ENCODE data around the gene TRIM17.
A peak's percentile ranks its signal among the peaks of the same experiment; 100 is the strongest.
"Not testable (repeated sequence)": the region's sequence is repeated elsewhere in the genome, so short reads cannot be mapped to it uniquely, and the experiment has no call there.

Gene TRIM17

DNA sequence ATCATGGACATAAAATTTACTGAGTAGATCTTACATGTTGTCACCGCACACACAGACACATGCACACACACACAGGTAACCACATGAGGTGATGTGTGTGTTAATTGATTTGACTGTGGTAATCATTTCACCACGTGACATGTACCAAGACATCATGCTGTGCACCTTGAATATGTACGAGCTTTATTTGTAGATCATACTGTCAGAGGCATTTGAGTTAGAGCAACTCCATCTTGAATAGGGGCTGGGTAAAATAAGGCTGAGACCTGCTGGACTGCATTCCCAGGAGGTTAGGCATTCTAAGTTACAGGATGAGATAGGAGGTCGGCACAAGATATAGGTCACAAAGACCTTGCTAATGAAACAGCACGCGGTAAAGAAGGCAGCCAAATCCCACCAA lies 31.7 kb upstream of the TRIM17 start:
- no peak for DNase-seq

GRCh38 chr1:228446852-228447251 lies 30.2 kb upstream of the TRIM17 start:
- no peak for DNase-seq

DNA sequence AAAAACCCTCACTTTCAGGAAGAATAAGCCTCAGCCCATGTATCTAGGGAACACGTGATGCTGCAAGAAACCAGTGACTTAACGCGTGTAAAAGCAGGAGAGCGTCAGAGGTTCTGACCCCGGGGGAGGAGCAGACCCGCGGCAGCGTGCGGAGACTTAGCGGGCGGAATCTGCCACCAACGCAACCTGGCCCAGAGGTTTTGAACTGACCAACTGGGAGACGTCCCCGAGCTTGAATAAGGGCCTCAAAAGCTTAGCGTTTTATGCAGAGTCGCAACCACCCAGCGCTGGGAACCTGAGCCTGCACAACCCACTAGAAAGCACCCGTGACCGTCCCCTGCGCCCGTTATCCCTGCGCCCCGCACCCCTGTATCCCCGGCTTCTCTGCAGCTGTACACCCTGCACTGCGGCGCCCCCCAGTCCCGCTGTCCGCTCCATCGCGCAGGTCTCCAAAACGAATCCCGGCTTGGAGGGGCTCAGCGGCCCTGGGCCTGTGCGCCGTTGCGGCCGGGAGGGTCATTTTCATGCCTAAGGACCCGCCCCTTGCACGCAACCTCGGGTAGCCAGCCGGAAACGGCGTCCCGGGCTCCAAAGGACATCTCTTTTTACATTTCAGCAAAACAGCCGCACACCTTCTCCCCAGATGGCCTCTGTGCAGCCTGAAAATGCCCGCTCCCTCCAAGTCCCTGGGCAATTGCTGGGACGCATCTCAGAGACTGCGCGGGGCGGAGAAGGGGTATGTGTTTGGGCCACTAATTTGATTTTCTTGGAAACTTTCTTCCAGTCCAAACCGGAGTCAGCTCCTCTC lies 29.4 kb upstream of the TRIM17 start:
- DNase-seq = peak; percentile 52

GRCh38 chr1:228445490-228445842 lies 28.8 kb upstream of the TRIM17 start:
- no peak for DNase-seq

- no peak for DNase-seq
These were observed 26.7 kb upstream of the TRIM17 start for GRCh38 chr1:228443395-228443794.

DNA sequence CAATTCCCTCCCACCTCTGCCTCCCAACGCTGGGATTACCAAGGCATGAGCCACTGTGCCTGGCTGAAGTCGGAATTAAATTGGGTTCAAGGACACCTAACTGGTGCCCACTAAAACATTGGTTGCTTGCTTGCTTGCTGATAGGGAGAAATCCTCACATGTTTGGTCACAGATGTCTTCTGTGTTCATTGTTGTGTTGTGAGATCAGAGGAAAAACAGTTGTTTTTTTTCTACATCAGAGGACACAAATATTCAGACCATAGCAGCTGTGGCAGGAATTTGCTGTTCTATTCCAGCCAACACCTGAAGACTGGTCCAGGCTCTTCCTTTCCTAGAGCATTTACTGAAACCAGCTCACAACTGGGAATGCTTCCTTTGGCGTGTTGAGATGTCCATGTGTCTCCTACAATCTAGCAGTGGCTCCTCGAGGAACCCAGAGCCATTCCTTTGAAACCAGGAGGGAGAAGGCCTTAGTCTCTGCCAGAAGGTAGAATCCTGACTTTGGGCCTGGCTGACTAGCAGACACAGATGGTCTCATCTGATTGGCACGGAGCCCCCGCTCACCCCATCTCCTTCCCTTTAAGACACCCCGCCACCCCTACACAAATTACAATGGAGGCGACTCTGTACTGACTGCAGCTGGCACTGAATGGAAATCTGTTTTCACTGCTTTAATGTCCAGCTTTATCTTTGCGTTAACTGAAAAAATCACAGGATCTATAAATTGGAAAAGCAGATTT lies 24.3 kb upstream of the TRIM17 start:
- no peak for DNase-seq

DNA sequence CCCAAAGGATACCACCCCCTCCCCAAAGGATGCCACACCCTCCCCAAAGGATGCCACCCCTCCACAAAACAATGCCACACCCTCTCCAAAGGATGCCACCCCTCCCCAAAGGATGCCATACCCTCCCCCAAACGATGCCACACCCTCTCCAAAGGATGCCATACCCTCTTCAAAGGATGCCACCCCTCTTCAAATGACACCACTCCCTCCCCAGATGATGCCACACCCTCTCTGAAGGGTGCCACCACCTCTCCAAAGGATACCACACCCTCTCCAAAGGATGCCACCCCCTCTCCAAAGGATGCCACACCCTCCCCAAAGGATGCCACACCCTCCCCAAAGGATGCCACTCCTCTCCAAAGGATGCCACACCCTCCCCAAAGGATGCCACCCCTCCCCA lies 21.6 kb upstream of the TRIM17 start:
- DNase-seq = no peak

GRCh38 chr1:228437424-228437962 lies 20.8 kb upstream of the TRIM17 start:
- no peak for DNase-seq

DNA sequence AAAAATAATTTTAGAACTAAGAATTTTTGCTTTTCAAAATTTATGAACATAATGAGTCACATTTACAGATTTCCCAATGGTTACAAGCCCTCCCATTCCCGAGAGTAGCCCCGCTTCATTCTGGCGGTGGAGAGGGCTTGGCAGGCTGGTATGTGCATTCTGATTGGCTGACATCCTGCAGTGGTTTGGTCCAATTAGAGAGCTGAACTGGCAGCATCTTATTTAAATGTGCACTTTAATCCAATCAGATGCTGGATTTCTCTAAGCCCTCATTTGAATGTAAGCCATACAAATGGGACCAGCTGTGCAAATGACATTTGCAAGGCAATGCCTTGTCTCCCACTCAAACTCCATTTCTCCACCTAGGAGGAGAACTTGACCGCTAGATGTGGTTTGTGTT lies 18.0 kb upstream of the TRIM17 start:
- peak; percentile 3 for DNase-seq

DNA sequence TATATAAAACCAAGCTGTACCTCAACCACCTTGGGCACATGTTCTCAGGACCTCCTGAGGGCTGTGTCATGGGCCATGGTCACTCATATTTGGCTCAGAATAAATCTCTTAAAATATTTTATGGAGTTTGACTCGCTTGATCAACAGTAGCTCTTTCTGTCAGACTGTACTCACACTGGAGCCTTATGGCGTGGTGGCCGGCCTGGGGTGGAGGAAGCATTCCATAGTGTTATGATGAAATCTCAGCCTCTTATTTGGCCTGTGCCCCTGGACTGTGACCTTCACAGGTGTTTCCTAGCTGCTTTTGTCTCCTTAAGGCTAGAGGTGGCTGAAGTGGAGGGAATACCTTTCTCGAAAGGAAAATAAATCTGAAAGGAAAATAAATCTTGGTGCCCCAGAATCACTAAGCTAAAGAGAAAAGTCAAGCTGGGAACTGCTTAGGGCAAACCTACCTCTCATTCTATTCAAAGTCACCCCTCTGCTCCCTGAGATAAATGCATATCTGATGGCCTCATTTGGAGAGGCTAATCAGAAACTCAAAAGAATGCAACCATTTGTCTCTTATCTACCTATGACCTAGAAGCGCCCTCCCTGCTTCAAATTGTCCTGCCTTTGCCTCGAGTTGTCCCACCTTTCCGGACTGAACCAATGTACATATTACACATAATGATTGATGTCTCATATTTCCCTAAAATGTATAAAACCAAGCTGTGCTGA lies 16.8 kb upstream of the TRIM17 start:
- not testable (repeated sequence) for DNase-seq

DNA sequence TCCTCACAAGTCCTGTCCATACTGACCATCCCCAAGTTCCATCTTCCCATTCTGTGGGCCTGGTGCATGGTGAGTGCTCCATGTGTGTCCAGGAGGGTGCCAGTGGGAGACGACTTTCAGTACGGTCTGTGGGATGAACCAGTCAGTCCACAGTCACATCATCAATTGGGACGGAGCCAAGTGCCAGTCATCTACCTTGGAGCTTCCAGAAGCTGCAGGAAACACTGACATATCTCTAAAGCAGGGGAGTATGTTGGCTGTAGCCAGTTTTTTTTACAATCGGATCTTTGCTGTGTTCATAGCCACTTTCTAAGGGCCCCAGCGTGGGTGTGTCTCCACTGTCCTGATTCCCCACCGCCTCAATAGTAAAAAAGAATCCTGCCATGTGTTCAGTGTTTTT lies 13.6 kb upstream of the TRIM17 start:
- DNase-seq = no peak

DNA sequence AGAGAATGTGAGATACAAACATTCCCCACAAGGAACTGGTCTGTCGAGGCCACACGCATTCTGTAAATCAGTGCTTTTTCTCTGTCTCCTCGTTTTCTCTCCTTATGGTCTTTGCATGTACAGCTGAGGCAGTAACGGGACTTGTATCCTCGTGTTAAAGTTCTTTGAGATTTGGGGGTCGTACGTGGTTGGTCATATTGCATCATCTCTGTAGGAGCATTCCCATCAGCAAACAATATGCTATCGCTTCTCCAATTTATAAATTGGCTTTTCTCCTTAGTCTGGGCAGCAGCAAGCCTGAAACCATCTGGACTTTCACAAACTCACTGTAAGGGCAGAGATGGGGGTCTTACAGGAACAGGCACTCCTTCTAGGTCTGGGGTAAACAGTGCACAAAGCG lies 13.0 kb upstream of the TRIM17 start:
- DNase-seq = no peak

DNA sequence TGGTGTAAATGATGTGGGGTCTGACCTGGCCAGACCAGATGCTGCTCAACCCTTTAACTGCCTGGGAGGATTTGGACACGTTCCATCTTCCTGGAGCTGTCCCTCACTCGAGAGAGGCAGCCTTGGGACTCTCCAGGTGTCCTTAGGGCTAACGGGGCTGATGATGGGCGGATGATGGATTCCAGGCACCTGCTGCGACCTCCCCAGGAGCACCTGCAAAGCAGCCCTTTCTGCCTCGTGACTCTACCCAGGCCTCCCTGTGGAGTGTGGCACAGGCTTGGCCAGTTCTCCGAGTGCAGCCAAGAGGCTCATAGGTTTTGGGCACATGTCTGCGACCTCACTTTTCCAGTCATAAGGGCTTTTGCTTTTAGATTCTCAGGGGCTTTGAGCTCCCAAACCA lies 12.3 kb upstream of the TRIM17 start:
- no peak for DNase-seq

GRCh38 chr1:228428412-228428811 lies 11.8 kb upstream of the TRIM17 start:
- DNase-seq = no peak

- no peak for DNase-seq
These were observed 10.0 kb upstream of the TRIM17 start for GRCh38 chr1:228426518-228427175.

GRCh38 chr1:228424685-228425660 lies 8.3 kb upstream of the TRIM17 start:
- DNase-seq = no peak

DNA sequence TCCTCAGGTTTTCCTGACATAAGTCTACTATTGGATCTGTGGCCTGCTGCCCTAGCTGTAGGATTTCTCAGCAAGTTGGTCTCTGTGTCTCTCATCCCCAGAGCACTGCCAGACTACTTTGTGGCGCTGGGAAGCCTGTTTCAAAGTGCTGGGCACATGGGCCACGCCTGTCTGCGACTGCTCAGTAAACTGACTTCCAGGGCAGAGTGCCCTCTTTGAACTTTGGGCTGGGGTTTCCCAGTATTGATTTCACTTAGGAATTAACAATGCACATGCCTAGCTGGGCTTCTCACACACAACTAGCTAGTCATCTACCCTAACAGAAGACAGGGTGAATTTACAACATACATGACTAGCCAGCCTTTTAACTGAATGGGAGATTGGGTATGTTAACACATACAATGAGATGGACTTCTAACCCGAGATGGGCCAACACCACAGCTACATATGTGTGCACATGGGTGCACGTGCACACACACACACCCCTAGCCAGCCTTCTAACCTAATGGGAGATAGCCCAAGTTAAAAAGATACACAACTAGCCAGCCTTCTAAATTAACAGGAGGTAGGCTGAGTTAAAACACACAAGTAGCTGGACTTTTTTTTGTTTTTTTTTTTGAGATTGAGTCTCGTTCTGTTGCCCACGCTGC lies 6.9 kb upstream of the TRIM17 start:
- DNase-seq = no peak

GRCh38 chr1:228420968-228421826 lies 4.5 kb upstream of the TRIM17 start:
- DNase-seq = peak; percentile 19

GRCh38 chr1:228417483-228418203 lies 982 bp upstream of the TRIM17 start:
- DNase-seq = no peak

- no peak for DNase-seq
These were observed 400 bp upstream of the TRIM17 start for GRCh38 chr1:228417061-228417460.
